IMR-90 (cell line): ENCODE measurements around the gene GALNT7.

Experiments used
- CEBPB ChIP-seq: IDR thresholded peaks from 2 replicates; pipeline ENCODE4 v1.6.1; 2012; ENCODE audit warnings: low read depth, low read length, improper control_type of control experiment
- CTCF ChIP-seq: conservative IDR thresholded peaks from 2 replicates; pipeline ENCODE4 v1.5.1; 2012; ENCODE audit warnings: mild to moderate bottlenecking, low read depth, low read length, improper control_type of control experiment
- FOS ChIP-seq: fragments of 150-350 bp; IDR thresholded peaks from 2 replicates; pipeline ENCODE4 v1.6.1; 2016; ENCODE audit warnings: low read depth, low read length
- MAZ ChIP-seq: IDR thresholded peaks from 2 replicates; pipeline ENCODE4 v1.6.1; 2012; ENCODE audit warnings: low read depth, mild to moderate bottlenecking, low read length, improper control_type of control experiment, moderate library complexity, borderline replicate concordance
- NFE2L2 ChIP-seq: fragments of 150-350 bp; IDR thresholded peaks from 2 replicates; pipeline ENCODE4 v1.6.1; 2016; ENCODE audit warnings: low read depth, mild to moderate bottlenecking, low read length
- POLR2A ChIP-seq: IDR thresholded peaks from 2 replicates; pipeline ENCODE4 v1.6.1; 2012; ENCODE audit warnings: mild to moderate bottlenecking, low read depth, low read length
- RAD21 ChIP-seq: IDR thresholded peaks from 2 replicates; pipeline ENCODE4 v1.6.1; 2012; ENCODE audit warnings: low read length, improper control_type of control experiment
- RFX5 ChIP-seq: IDR thresholded peaks from 2 replicates; pipeline ENCODE4 v1.8.0; 2012; ENCODE audit warnings: low read depth, mild to moderate bottlenecking, low read length, moderate library complexity

GRCh38 chr4:173318240-173318639 is 149.6 kb downstream of the GALNT7 start:
- TF ChIP-seq CTCF (no peak), POLR2A (no peak), FOS (no peak), NFE2L2 (no peak), MAZ (no peak), RFX5 (no peak), CEBPB (no peak), RAD21 (no peak)
